ACHN (cell line): ENCODE data around the gene STARD13.
A peak's percentile ranks its signal among the peaks of the same experiment; 100 is the strongest.

ENCODE experiments used
- DNase-seq: peaks from one replicate; pipeline ENCODE4 v3.0.0-alpha.2; 2015
- in situ Hi-C: cut with HindIII; loops from 2 replicates; pipeline ENCODE4 v1.10.0; 2017; ENCODE audit warnings: low sequenced_read_pairs, low pct_ligation_motif_present, low pct_unique_long_range_greater_than_20kb

STARD13 gene

DNA sequence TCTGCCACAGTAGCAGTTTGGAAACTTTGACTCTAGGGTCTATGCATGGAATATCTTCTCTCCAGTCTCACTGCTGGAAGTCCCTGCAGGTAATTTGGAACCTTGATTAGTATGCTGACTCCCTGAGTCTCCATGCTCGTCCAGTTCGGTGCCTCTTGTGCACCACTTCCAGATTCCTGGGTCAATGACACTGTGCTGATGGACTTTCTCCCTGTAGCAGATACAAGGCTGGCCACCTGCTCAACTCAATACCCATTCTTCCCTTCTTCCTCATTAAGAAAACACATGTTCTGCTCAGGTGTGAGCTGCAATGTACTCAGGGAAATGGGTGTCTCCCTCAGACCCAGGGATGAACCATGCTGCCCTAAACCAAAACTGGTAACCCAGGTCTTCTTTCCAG is 170.3 kb downstream of the STARD13 start:
- DNase-seq: no peak
- in situ Hi-C loops: no loop called here

GRCh38 chr13:33114146-33114545 is 171.4 kb downstream of the STARD13 start:
- in situ Hi-C loops: no loop called here
- DNase-seq: no peak

DNA sequence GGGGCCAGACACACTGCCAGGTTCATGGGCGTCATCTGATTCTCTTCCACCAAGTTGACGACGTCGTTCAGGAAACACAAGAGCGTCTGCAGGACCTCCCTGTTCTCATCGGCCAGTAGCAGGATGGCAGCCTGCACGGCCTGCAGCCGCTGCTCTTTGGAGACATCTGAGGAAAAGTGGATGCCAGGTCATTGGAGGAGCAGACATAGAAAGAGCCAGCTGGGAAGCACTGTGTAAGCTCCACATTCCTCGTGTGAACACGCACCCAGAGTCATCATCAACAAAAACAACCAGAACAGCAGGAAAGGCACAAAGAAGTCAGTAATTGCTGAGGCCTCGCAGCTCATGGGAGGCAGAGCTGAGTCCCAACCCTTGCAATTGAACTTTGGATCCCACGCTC is 172.8 kb downstream of the STARD13 start:
- no peak for DNase-seq
- in situ Hi-C loops: no loop called here

DNA sequence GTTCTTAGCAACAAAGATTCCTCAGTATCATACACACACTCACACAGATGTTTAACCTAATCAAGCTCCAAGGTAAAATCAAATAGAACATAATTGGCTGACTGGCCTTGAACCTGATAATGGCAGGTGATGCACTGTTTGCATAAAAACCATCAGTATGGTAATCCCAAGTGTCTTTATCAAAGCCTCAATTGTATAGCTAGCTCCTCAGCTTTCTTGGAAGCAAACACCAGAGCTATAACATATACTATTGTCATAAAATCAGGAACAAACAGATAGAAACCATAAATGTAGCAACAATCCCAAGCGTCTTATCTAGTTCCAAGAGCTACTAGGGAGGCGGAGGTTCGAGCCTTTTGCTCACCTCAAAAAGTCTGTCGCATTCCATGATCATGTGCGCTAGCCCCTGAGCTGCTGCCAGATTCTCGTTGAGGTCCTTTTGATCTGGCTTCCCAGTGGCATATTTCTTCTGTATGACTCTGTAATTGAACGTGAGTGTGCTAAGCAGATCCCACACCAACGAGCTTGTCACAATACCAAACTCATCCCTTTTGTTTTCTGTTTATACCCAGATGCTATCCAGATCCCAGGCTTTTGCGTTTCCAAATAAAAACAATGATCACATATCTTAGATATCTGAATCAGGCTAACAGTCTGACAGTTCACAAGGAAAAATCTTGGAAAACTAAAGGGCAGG is 174.0 kb downstream of the STARD13 start:
- no peak for DNase-seq
- in situ Hi-C loops: no loop called here

DNA sequence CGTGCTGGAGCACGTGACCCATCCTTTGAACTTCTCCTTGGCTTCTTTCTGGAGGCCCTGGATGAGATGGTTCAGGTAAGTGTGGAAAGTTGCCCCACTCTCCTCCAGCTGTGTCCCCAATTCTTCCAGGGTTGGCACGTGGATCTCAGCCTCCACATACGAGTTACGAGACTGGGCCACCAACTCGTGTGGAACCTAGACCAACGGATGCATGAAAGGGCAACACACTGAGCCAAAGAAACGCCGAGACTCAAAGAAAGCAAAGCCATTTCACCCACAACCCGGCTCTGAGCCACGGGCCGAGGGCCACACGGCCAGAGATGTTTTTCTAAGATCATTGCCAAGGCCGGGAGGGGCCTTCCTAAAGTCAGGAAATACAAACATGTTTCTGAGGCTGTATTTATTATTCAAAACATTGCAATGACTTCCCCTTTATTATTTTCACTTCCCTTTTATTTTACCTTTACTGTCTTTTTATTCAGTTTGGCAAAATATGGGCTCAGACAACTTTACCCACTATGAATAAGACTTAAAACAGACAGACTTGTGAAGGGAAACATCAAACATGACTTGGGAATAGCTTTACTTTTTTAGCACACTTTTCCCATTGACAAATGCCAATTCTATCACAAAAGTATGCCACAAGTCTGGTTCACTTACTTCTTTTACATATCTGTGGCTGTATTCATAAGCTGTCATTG is 174.7 kb downstream of the STARD13 start:
- DNase-seq: no peak
- in situ Hi-C loops: no loop called here

- no peak for DNase-seq
- in situ Hi-C loops: no loop called here
These were observed 175.2 kb downstream of the STARD13 start for GRCh38 chr13:33110386-33110712.

- in situ Hi-C loops: no loop called here
- peak; percentile 19 for DNase-seq
These were observed 175.8 kb downstream of the STARD13 start for GRCh38 chr13:33109801-33110200.

GRCh38 chr13:33109271-33109697 is 176.3 kb downstream of the STARD13 start:
- DNase-seq: no peak
- in situ Hi-C loops: no loop called here

DNA sequence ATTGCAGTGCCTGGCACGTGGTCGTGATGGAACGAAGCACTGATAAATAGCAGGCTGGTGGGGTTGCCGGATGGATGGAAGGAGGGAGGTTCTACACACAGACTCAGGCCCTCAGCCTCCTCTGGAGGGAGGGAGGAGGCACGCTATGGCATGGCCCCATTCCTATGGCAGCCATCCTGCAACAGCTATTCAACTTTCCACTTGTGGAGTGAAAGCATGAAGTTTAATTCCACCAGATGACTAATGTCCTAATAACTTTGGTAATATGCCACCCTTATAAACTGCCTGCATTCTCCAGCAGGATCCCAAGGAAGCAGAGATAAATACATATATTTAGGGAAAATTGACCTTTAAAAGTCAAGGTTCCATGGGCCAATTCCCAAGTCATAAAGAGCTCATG is 176.9 kb downstream of the STARD13 start:
- in situ Hi-C loops: no loop called here

DNA sequence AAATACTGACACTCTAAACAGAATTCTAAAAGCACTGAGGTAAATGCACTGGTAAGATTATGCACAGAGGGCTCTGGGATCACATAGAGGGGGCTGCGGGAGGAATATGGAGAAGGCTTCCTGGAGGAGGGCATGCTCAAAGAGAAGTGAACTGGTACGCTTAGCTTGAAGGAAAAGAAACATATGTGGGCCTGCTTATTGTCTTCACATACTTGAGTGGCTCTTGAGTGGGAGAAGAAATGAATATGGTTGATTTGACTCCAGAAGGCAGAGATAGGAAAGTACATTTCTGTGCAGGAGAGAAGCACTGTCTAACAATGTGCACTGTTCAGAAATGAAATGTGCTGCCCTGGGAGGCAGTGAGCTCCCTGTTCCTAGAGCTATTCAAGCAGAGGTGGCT is 178.2 kb downstream of the STARD13 start:
- in situ Hi-C loops: no loop called here
- DNase-seq: no peak

More for the DNA sequence above, 176.9 kb downstream of the STARD13 start:
- no peak for DNase-seq

GRCh38 chr13:33106656-33107360 is 178.7 kb downstream of the STARD13 start:
- DNase-seq: no peak
- in situ Hi-C loops: no loop called here

DNA sequence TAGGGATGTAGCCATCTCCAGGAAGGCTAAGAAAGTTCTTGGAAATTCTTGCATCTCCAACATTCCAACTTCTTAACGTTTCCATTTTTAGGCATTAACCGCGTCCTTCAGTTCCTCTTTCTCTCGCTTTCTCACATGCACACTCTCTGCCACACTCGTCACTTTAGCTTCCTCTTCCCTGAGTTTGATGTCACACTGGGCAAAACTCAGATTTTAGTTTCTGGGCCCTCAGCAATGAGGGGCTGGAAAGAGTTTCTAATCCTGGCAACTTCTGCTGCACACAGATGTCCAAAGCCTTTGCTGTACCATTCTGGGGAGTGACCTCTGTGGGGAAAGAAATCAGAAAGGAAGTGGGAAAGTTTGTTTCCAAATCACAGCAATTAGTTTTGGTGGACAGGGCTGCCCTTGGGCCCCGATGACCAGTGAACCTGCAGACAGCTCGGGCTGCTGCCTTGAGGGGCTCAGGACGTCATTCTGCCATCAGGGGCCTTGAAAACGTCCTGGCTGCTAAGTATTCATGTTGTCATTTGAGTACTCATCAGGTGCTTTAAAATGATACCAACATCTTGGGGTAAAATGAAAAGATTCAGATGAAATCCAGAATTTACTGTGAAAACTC is 180.1 kb downstream of the STARD13 start:
- in situ Hi-C loops: no loop called here

GRCh38 chr13:33103457-33103856 is 182.1 kb downstream of the STARD13 start:
- DNase-seq: no peak

More for the DNA sequence above, 180.1 kb downstream of the STARD13 start:
- DNase-seq: no peak

DNA sequence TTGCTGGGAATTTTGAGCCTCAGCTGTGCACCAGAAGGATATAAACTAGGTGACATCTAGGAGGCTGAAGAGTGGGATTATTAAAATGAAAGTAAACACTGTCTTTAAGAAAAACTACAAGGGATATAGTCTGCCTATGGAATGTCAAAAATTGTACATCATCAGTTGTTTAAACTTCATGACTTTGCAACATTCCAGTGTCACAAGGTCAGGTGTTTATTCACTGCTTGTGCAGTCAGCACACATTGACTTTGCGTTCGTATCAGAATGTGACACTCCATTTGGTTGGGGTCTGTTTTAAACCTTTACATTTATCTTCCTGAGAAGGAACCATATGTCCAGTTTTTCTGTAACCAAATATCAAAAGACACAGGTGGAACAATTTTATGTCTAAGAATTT is 183.7 kb downstream of the STARD13 start:
- DNase-seq: no peak
- in situ Hi-C loops: no loop called here

More at GRCh38 chr13:33103457-33103856, 182.1 kb downstream of the STARD13 start:
- in situ Hi-C loops: no loop called here

DNA sequence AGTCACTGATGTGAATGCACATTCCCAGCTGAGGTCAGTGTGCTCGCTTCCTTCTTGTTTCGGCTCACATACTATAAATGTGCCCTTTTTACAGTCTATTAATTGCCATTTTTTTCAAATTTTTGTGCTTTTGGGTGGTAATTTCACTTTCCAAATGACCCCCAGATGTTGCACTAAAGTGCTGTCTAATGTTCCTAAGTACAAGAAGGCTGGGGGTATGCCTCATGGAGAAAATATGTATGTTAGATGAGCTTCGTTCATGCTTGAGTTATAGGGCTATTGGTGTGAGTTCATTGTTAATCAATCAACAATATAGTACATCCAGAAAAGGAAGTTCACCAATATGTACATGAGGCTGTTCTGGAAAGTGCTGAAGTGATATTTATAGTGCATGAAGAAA is 184.7 kb downstream of the STARD13 start:
- in situ Hi-C loops: no loop called here

DNA sequence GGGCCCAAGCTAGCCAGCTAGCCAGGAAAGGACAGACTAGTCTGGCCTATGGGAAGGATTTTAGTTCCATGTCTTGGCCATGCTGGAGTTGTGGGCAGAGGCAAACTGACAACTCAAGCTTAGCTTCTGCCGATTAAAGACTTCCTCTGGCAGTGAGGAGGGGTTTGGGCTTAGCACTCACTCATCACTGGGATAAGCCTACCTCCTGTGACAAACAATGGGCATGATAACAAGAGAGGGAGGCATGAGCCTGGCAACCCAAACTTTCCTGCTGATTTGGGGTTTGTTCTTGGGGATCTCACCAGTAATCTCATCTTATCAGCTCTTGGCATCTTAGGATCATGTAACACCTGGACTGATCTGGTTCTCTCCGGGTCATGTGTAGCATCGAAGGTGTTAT is 185.7 kb downstream of the STARD13 start:
- in situ Hi-C loops: no loop called here
- DNase-seq: no peak

More for the DNA sequence above, 184.7 kb downstream of the STARD13 start:
- no peak for DNase-seq

- DNase-seq: no peak
- in situ Hi-C loops: no loop called here
These were observed 188.5 kb downstream of the STARD13 start for GRCh38 chr13:33096886-33097605.

- DNase-seq: no peak
- in situ Hi-C loops: no loop called here
These were observed 193.2 kb downstream of the STARD13 start for GRCh38 chr13:33092073-33092987.
